Heart left ventricle (tissue), 13 donors: ENCODE data around the gene BTN1A1.

ENCODE experiments used
- CTCF ChIP-seq, 12 donors: fragments of 200-600 bp; sonication (generic) in 4 of 12; IDR thresholded peaks; one replicate each; pipeline versions ENCODE4 v1.5.0 to v1.8.0; 2018 to 2022; ENCODE audit warnings: antibody characterized with exemption in 12 of 12, mild to moderate bottlenecking in 5 of 12
- POLR2A ChIP-seq, 2 donors: fragments of 450-650 bp; IDR thresholded peaks; one replicate each; pipeline ENCODE4 v1.6.1; 2017; ENCODE audit warnings: antibody characterized with exemption in 2 of 2, mild to moderate bottlenecking in 2 of 2, moderate library complexity in 2 of 2
- donor health status: ischemic (EF 13 %, LVEDD 7.1; RV severe dilation, severe dysfunction).
- donor health status: DM: no; HTN: yes; CAD: no.
- donor health status: DM: no; HTN: no; CAD: no.
- donor health status: ischemic (EF 25% LVEDD 6.9; RV normal size, moderate dysfunction).
- donor health status: ischemic (EF 25% LVEDD 5.7; RV mildly dilated, moderate dysfunction).
- donor health status: ischemic (EF 35%, LVEDD 5.7; RV mildly dilated, moderate dysfunction).
- donor health status: nonischemic (EF 11% LVEDD 7.7; RV severe dilation, severe dysfunction).
- donor health status: DM: yes; HTN: yes; CAD: no.
- donor health status: PGD.
- donor health status: ischemic (EF 29% LVEDD 5.4; RV normal size, mild dysfunction).
- donor health status: nonischemic (EF 23%, LVEDD 6.1; RV moderate dilation, normal function).

GRCh38 chr6:26531897-26532296, 31.8 kb downstream of the BTN1A1 start:
- TF ChIP-seq POLR2A (IDR thresholded peaks at IDR 0.05) (no peak), CTCF (IDR thresholded peaks at IDR 0.05) (no peak)
